ENCODE measurements around the gene TLR2.

Gene TLR2

GRCh38 chr4:153713866-153714646 is 30.0 kb downstream of the TLR2 start:
- no peak for TF ChIP-seq CTCF (IDR thresholded peaks at IDR 0.05; ENCODE audit: low read depth, low read length)
- no peak for DNase-seq (ENCODE audit: extremely low read depth, low read depth)

GRCh38 chr4:153722036-153722435 is 38.0 kb downstream of the TLR2 start:
- no peak for TF ChIP-seq CTCF (IDR thresholded peaks at IDR 0.05; ENCODE audit: low read depth, low read length)
- DNase-seq (ENCODE audit: extremely low read depth, low read depth), result no peak

- no peak for DNase-seq (ENCODE audit: extremely low read depth, low read depth)
These were observed 40.5 kb downstream of the TLR2 start for GRCh38 chr4:153724606-153725005.

GRCh38 chr4:153725136-153725830 is 41.2 kb downstream of the TLR2 start:
- DNase-seq (ENCODE audit: extremely low read depth, low read depth), result no peak
- no peak for TF ChIP-seq CTCF (IDR thresholded peaks at IDR 0.05; ENCODE audit: low read depth, low read length)

More at GRCh38 chr4:153724606-153725005, 40.5 kb downstream of the TLR2 start:
- TF ChIP-seq CTCF (IDR thresholded peaks at IDR 0.05; ENCODE audit: low read depth, low read length), result no peak

GRCh38 chr4:153725831-153726154 is 41.7 kb downstream of the TLR2 start:
- no peak for DNase-seq (ENCODE audit: extremely low read depth, low read depth)
- no peak for TF ChIP-seq CTCF (IDR thresholded peaks at IDR 0.05; ENCODE audit: low read depth, low read length)

- TF ChIP-seq CTCF (IDR thresholded peaks at IDR 0.05; ENCODE audit: low read depth, low read length), result no peak
- no peak for DNase-seq (ENCODE audit: extremely low read depth, low read depth)
These were observed 44.1 kb downstream of the TLR2 start for GRCh38 chr4:153728151-153728550.

- TF ChIP-seq CTCF (IDR thresholded peaks at IDR 0.05; ENCODE audit: low read depth, low read length), result no peak
- no peak for DNase-seq (ENCODE audit: extremely low read depth, low read depth)
These were observed 44.6 kb downstream of the TLR2 start for GRCh38 chr4:153728660-153729059.
